GM12878 (cell line): ENCODE results near the gene IFI35. TPM values are rescaled to one million over a fixed set of nuclear protein-coding genes. Genes with fewer than 3 reads are reported as not detected.
A peak's percentile ranks its signal among the peaks of the same experiment; 100 is the strongest.

Experiments
- CBX3 ChIP-seq: fragments of 200-600 bp; sonication (generic); IDR thresholded peaks from 2 replicates; pipeline ENCODE4 v1.6.1; 2016; ENCODE audit warnings: low read depth, borderline replicate concordance
- GATAD2B ChIP-seq: fragments of 450-650 bp; conservative IDR thresholded peaks from 2 replicates; pipeline ENCODE4 v1.6.1; 2017; ENCODE audit warnings: low read depth, mild to moderate bottlenecking, moderate library complexity
- MEF2B ChIP-seq: fragments of 450-650 bp; IDR thresholded peaks from 2 replicates; pipeline ENCODE4 v1.6.1; 2018; ENCODE audit warnings: mild to moderate bottlenecking, moderate library complexity; ENCODE audit not compliant: partially characterized antibody, poor library complexity, severe bottlenecking
- NFYA ChIP-seq: IDR thresholded peaks from 2 replicates; pipeline ENCODE4 v1.6.1; 2011; ENCODE audit warnings: low read depth, mild to moderate bottlenecking, low read length, improper control_type of control experiment, borderline replicate concordance
- PAX8 ChIP-seq: fragments of 450-650 bp; IDR thresholded peaks from 2 replicates; pipeline ENCODE4 v1.6.1; 2017; ENCODE audit warnings: mild to moderate bottlenecking, moderate library complexity
- RAD21 ChIP-seq: IDR thresholded peaks from 2 replicates; pipeline ENCODE4 v1.6.1; 2011; ENCODE audit warnings: mild to moderate bottlenecking, low read depth, low read length, moderate library complexity; ENCODE audit not compliant: insufficient read depth
- RAD51 ChIP-seq: fragments of 450-650 bp; IDR thresholded peaks from 2 replicates; pipeline ENCODE4 v1.6.1; 2016; ENCODE audit warnings: moderate library complexity, mild to moderate bottlenecking, inconsistent platforms
- RELA ChIP-seq: fragments of 450-650 bp; IDR thresholded peaks from 2 replicates; pipeline ENCODE4 v1.8.0; 2014; ENCODE audit warnings: borderline replicate concordance; ENCODE audit not compliant: partially characterized antibody
- RUNX3 ChIP-seq: IDR thresholded peaks from 2 replicates; pipeline ENCODE4 v1.6.1; 2012; ENCODE audit warnings: low read length, inconsistent platforms
- SIN3A ChIP-seq: IDR thresholded peaks from 2 replicates; pipeline ENCODE4 v1.6.1; 2012; ENCODE audit warnings: low read depth, low read length, improper control_type of control experiment
- SREBF2 ChIP-seq: IDR thresholded peaks from 2 replicates; pipeline ENCODE4 v1.6.1; 2012; ENCODE audit warnings: mild to moderate bottlenecking, low read length
- SUZ12 ChIP-seq: fragments of 200-600 bp; sonication (generic); IDR thresholded peaks from one replicate; pipeline ENCODE4 v1.6.1; 2018; ENCODE audit warnings: antibody characterized with exemption, mild to moderate bottlenecking; ENCODE audit not compliant: unreplicated experiment
- TCF12 ChIP-seq: IDR thresholded peaks from 2 replicates; pipeline ENCODE4 v1.6.1; 2011; ENCODE audit warnings: low read depth, mild to moderate bottlenecking, low read length
- polyA plus RNA-seq, 11 experiments: library from polyadenylated mRNA; depleted of rRNA in 4 of 11; unstranded in 6 of 11; stranded (reverse) in 5 of 11; fragments of >200 nt; fragmentation: Nextera tagmentation in 4 of 11; fragmentation: Illumina TruSeq in 1 of 11; extraction: Ambion mirVana in 4 of 11; extraction: Trizol in 1 of 11; gene quantifications; 1 replicate in 1 of 11; 2 replicates in 10 of 11; pipeline versions ENCODE4 v1.2.1 to v1.2.3, GENCODE V29; 2011 to 2016; ENCODE audit warnings: inconsistent platforms in 2 of 11, missing spikeins in 2 of 11, low read depth in 1 of 11
- total RNA-seq, 4 experiments: library from RNA; depleted of rRNA in 3 of 4; stranded (reverse); fragments of >200 nt in 3 of 4; fragmentation: Illumina TruSeq in 1 of 4; extraction: Trizol in 1 of 4; gene quantifications; 2 replicates each; pipeline versions ENCODE4 v1.2.1 to v1.2.3, GENCODE V29; 2013 to 2021
- TF ChIP-seq, protein P1 (sequence below): fragments of 450-650 bp; formaldehyde crosslinking; IDR thresholded peaks from 2 replicates; pipeline ENCODE4 v1.4.0; 2020; ENCODE audit warnings: mild to moderate bottlenecking, moderate library complexity
- TF ChIP-seq, protein P2 (sequence below): IDR thresholded peaks from 2 replicates; pipeline ENCODE4 v1.6.1; 2012; ENCODE audit warnings: low read depth, low read length, improper control_type of control experiment
- TF ChIP-seq, protein P3 (sequence below): IDR thresholded peaks from 2 replicates; pipeline ENCODE4 v1.6.1; 2011; ENCODE audit warnings: borderline replicate concordance, low read depth, mild to moderate bottlenecking, moderate library complexity, low read length; ENCODE audit not compliant: insufficient read depth, poor library complexity, severe bottlenecking

IFI35 gene
- total and polyA plus RNA-seq, 10 of the 15 experiments (the other 5 are each of a cell fraction or from before 2014, with no cell fraction given), result 18.4 to 92.2 (median 65.3) TPM

GRCh38 chr17:43024407-43025289 is 18.1 kb downstream of the IFI35 start, which contains the start of gene RND2 (continued):
- TF ChIP-seq, protein P1, sequence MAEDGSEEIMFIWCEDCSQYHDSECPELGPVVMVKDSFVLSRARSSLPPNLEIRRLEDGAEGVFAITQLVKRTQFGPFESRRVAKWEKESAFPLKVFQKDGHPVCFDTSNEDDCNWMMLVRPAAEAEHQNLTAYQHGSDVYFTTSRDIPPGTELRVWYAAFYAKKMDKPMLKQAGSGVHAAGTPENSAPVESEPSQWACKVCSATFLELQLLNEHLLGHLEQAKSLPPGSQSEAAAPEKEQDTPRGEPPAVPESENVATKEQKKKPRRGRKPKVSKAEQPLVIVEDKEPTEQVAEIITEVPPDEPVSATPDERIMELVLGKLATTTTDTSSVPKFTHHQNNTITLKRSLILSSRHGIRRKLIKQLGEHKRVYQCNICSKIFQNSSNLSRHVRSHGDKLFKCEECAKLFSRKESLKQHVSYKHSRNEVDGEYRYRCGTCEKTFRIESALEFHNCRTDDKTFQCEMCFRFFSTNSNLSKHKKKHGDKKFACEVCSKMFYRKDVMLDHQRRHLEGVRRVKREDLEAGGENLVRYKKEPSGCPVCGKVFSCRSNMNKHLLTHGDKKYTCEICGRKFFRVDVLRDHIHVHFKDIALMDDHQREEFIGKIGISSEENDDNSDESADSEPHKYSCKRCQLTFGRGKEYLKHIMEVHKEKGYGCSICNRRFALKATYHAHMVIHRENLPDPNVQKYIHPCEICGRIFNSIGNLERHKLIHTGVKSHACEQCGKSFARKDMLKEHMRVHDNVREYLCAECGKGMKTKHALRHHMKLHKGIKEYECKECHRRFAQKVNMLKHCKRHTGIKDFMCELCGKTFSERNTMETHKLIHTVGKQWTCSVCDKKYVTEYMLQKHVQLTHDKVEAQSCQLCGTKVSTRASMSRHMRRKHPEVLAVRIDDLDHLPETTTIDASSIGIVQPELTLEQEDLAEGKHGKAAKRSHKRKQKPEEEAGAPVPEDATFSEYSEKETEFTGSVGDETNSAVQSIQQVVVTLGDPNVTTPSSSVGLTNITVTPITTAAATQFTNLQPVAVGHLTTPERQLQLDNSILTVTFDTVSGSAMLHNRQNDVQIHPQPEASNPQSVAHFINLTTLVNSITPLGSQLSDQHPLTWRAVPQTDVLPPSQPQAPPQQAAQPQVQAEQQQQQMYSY (CRISPR knock-in tag), result no peak
- no peak for TF ChIP-seq TCF12
- TF ChIP-seq PAX8, result no peak
- no peak for TF ChIP-seq CBX3
- peak; percentile 55; the same call in 1 of the 2 replicates for TF ChIP-seq GATAD2B
- peak; percentile 33 for TF ChIP-seq MEF2B
- no peak for TF ChIP-seq SREBF2
- TF ChIP-seq RELA, result no peak
- TF ChIP-seq, protein P2, sequence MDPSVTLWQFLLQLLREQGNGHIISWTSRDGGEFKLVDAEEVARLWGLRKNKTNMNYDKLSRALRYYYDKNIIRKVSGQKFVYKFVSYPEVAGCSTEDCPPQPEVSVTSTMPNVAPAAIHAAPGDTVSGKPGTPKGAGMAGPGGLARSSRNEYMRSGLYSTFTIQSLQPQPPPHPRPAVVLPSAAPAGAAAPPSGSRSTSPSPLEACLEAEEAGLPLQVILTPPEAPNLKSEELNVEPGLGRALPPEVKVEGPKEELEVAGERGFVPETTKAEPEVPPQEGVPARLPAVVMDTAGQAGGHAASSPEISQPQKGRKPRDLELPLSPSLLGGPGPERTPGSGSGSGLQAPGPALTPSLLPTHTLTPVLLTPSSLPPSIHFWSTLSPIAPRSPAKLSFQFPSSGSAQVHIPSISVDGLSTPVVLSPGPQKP, result no peak
- TF ChIP-seq RAD51, result no peak
- TF ChIP-seq, protein P3, sequence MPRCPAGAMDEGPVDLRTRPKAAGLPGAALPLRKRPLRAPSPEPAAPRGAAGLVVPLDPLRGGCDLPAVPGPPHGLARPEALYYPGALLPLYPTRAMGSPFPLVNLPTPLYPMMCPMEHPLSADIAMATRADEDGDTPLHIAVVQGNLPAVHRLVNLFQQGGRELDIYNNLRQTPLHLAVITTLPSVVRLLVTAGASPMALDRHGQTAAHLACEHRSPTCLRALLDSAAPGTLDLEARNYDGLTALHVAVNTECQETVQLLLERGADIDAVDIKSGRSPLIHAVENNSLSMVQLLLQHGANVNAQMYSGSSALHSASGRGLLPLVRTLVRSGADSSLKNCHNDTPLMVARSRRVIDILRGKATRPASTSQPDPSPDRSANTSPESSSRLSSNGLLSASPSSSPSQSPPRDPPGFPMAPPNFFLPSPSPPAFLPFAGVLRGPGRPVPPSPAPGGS, result no peak
- TF ChIP-seq RUNX3, result peak; percentile 49; the same call in 1 of the 2 replicates
- no peak for TF ChIP-seq NFYA
- no peak for TF ChIP-seq SUZ12
- TF ChIP-seq RAD21, result peak; percentile 74
- peak; percentile 74 for TF ChIP-seq SIN3A
